G401.6 (cell line): ENCODE measurements around the gene SCO2.

Experiments
- FAIRE-seq: peaks from 2 replicates; lab custom pipeline; 2012; peaks lifted over from hg19 to GRCh38; lab: Jason Lieb, UNC

The SCO2 gene

DNA sequence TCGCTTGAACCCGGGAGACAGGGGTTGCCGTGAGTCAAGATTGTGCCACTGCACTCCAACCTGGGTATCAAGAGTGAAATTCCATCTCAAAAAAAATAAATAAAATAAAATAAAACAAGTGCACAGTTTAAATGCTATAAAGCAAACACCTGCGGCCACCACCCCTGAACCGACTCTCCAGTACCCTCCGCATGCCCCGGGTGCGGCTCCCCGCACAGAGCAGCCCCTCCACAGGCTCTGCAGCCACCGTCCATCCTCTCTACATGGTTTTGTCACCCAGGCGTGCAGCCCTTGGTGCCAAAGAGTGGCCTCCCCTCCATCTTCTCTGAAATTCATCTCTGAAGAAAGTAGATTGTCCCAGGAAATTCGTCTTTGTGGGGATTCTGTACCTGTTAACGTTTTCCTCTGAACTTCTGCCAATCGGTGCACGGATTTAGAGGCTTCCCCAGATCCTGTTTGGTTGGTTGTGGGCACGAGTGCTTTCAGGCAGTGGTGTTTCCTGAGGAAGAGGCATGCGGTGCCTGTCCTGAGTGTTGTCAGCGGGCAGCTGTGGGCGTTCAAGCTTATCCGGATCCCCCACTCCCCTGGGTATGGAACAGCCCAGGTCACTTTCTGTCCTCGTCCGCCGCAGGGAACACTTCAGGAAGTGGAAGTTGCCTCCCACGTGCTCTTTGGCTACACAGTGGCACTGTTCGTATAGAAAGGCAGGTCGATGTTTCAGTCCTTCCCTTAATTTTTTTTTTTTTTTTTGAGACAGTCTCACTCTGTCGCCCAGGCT, 34.7 kb downstream of the SCO2 start:
- FAIRE-seq: no peak

DNA sequence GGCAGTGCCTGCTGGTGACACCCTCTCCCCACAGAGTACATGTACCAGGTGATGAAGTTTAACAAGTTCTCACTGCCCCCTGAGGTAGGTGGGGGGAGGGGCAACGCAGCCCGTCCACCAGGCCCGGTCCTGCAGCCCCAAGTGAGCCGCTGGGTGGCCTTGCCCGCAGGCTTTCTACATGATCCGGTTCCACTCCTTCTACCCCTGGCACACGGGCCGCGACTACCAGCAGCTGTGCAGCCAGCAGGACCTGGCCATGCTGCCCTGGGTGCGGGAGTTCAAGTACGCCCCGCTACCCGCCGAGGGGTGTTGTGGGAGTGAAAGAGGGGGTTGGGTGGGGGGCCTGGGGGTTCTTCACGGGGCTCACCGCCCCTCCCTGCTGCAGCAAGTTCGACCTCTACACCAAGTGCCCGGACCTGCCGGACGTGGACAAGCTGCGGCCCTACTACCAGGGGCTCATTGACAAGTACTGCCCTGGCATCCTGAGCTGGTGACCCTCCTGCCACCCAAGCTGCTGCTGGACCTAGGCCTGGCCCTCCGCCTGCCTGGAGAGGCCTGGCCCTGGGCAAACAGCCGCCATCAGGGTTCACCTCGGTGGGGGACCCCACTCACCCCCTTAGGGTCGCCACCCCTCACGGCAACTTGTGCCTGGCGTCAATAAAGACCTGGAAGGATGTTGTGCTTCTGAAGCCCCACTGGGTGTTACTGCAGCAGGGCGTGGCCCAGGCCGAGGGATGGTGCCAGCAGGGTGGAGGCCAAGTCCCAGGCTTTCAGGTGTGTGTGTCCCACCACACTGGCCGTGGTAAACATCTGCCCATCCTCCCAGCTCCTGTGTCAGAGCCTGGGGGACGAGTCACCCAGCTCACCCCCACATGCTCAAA, 35.8 kb downstream of the SCO2 start:
- no peak for FAIRE-seq

GRCh38 chr22:50488886-50489285, 36.5 kb downstream of the SCO2 start:
- FAIRE-seq: no peak

DNA sequence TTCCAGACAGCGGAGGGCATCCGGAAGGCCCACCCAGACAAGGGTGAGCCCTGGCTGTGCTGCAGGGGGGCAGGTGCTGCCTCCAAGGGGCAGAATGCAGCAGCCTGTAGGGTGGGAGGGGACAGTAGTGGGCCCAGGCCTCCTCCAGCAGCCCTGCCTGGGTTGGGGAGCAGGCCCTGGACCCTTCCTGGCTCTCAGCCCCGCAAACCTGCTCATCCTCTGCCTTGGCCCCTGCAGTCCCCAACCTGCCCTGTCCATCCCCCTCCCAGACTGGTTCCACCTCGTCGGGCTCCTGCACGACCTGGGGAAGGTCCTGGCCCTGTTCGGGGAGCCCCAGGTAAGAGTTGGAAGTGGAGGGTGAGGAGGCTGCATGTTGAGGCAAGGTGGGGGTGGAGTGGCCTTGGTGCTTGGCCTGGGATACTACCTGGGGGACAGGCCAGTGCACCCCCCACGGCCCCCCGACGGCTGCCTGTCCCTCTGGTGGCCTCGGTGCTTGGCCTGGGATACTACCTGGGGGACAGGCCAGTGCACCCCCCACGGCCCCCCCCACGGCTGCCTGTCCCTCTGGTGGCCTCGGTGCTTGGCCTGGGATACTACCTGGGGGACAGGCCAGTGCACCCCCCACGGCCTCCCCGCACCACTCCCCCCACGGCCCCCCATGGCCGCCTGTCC, 37.3 kb downstream of the SCO2 start:
- no peak for FAIRE-seq

DNA sequence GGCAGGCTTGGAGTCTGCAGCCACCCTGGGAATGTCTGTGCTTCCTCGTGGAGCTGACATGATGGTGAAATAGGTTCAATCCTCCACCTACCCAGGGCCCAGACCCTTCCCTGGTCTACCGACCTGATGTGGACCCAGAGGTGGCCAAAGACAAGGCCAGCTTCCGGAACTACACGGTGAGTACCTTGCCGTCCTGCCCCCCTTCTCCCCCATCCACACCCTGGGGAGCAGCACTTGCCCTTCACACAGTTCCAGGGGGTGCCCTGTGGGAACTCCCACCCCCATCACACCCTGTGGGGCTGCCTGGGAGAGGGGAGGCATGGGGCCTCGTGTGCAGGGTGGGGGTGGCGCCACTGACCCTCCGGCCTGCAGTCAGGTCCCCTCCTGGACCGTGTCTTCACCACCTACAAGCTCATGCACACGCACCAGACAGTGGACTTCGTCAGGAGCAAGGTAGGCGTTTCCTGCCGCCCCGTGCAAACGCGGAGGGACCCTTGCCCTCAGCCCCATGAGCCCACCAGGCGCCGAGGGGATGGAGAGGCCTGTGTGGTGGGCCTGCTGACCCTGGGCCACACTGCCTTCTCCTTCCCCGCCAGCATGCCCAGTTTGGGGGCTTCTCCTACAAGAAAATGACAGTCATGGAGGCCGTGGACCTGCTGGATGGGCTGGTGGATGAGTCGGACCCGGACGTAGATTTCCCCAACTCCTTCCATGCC, 38.0 kb downstream of the SCO2 start:
- no peak for FAIRE-seq

DNA sequence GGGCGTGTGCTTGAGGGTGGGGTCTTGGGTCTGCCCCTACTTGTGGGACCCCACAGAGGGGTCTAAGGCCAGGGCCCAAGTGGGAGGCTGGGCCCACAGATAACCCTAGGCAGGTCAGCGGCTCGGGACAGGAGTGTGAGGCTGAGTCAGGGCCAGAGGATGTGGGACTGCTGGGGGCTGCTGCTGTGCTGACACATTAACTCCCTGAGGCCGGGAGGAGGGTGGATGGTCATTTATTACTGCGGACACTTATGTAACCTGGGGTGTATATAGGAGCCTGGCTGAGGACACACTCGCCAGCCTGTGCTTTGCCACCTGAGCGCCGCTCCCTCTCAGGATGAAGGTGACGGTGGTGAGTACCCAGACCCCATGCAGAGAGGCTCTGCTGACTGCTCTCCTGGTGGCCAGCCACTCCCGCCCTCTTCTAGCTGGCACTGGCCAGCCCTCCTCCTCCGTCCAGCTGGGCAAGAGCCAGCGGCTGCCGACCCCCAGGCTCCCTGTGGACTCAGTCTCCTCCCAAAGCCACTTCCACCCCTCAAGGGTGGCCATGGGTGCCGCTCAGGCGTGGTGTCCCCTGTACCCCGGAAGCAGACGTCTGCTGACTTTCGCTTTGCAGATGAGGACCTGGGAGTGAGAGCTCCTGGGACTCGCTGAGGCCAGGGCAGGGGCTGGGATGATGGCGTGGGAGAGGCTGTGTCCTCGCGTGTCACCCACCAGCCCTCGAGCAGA, 38.7 kb downstream of the SCO2 start, which contains the start of gene MIOX:
MIOX (plus strand) TSS at position 299 of the 729 bp plus-strand sequence; CDS start at position 338, 39 bp downstream.
- no peak for FAIRE-seq

GRCh38 chr22:50485221-50486131, 39.9 kb downstream of the SCO2 start:
- no peak for FAIRE-seq

- FAIRE-seq: no peak
These were observed 41.2 kb downstream of the SCO2 start for GRCh38 chr22:50483977-50484853.

GRCh38 chr22:50483556-50483955, 41.8 kb downstream of the SCO2 start:
- no peak for FAIRE-seq

- FAIRE-seq: no peak
These were observed 42.3 kb downstream of the SCO2 start for GRCh38 chr22:50483106-50483505.

DNA sequence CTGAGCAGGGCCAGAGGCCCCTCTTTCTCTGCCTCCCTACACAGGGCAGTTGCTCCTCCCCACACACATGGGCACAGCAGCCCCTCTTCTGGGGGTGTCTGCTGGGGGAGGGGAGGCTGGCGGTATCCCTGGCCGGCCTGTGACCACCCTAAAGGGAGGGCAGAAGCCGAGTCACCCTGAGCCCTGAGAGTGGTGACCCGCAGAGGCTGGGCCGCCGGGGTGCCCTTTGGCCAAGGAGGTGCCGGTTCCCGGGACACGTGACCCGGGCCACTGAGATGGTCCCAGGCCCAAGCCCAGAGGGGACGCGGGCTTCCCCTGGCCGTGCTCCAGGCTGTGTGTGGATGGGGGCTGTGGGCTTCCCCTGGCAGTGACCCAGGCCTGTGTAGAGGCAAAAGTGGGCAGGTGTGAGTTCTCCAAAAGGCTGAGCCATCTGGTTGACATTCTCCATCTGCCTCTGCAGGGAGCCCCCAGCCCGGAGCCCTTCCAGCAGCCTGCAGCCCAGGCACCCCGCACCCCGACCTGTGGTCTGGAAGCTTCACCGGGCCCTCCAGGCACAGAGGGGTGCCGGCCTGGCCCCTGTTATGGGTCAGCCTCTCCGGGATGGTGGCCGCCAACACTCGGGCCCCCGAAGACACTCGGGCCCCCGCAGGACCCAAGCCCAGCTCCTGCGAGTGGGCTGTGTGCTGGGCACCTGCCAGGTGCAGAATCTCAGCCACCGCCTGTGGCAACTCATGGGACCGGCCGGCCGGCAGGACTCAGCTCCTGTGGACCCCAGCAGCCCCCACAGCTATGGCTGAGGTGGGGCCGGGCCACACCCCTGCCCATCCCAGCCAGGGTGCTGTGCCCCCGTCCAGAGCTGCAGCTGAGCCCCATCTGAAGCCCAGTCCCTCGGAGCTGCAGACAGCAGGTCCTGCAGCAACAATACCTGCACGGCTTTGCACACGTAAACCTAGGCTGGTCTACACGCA, 43.0 kb downstream of the SCO2 start:
- FAIRE-seq: no peak

DNA sequence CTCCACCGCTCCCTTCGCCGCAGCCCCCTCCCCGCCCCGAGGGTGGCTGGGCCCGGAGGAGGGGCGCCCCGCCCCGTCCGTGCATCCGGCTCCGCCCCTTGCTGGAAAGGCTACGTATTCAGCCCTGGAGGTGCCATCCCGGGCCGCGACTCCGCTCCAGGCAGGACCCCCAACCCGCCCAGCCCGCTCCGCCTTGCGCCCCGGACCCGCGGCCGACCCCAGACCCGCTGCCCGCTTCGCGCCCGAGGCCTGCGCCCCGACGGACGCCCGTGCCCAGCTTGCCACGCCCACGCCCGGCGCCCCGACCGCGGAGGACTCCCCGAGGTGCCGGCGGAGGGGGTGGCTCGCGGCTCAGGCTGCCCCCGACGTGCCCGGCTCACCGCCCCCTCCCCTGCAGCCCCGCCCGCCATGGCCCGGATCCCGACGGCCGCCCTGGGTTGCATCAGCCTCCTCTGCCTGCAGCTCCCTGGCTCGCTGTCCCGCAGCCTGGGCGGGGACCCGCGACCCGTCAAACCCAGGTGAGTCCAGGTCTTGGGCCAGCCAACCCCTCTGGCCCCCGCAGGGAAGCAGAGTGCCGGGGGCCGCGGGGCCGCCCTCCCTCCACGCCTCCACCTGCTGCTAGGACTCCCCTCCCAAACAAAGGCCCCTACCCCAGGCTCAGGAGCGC, 43.8 kb downstream of the SCO2 start, which contains the start of gene ADM2:
ADM2 (plus strand) TSS at position 104 of the 667 bp plus-strand sequence; CDS start at position 409, 305 bp downstream.
- no peak for FAIRE-seq

GRCh38 chr22:50481045-50481439, 44.4 kb downstream of the SCO2 start:
- no peak for FAIRE-seq

GRCh38 chr22:50479721-50480120, 45.7 kb downstream of the SCO2 start:
- FAIRE-seq: no peak

DNA sequence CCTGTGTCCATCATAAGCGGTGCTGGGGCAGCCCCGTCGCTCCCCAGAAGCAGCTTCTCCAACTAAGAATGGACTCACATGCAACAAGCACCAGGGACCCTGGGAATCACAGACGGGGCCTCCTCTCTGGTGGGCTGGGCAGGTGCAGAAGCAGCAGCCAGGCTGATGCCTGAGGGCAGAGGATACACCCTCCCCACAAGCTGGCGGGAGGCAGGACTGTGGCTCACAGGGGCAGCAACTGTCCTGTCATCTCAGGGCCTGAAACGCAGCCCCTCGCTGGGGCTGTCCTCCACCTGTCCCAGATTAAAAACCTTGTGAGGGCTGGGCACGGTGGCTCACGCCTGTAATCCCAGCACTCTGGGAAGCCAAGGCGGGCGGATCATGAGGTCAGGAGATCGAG, 47.5 kb downstream of the SCO2 start:
- no peak for FAIRE-seq

GRCh38 chr22:50476868-50477267, 48.5 kb downstream of the SCO2 start:
- FAIRE-seq: no peak

DNA sequence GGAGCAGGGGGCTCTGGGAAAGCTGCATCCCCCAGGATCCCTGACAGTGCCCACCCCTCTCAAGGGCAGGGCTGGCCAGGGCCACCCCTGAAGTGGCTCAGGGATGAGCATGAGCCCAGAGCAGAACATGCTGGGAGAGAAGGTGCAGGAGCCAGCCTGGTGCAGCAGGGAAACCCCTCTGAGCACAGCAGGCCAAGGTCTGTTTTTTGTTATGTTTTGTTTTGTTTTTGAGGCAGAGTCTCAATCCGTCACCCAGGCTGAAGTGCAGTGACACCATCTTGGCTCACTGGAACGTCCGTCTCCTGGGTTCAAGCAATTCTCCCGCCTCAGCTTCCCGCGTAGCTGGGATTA, 49.8 kb downstream of the SCO2 start:
- FAIRE-seq: no peak
